ENCODE results near the gene MAOA.

Gene MAOA

DNA sequence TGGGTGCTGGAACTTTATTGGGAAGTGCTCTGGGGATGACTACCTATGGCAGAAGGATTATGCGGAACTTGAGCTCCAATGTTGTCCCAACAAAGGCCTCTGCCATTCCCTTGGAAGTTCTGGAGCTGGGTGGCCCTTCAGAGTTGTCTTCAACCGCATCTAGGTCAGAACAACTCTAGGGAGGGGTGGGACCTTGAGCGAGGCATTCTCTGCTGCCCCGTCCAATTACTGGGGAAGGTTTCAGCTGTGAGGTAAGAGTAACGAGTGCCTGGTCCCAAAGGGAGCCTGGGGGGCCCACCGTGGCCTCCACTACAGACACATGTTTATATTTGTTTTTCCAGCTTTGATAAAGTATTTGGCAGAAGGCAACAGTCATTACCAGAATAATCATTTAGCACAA lies 79.4 kb downstream of the MAOA start:
- Histone ChIP-seq H3K36me3 (ENCODE audit: control insufficient read depth in 2 of 2, insufficient read depth in 1 of 2, low read length in 2 of 2) (peaks cover 0 to 6% of the 10 kb centered on the region in 2 experiments; a peak in 2 of 3 replicates), H3K4me3 (ENCODE audit: low read depth, low read length) (no peak overlapping the region), H3K9me3 (ENCODE audit: control insufficient read depth, insufficient read depth, low read depth, low read length) (no peaks in the 10 kb centered on the region), H3K27ac (ENCODE audit: extremely low read depth, low read depth, low read length) (no peak overlapping the region), H3K4me1 (ENCODE audit: control insufficient read depth, insufficient read depth, low read length) (no peaks in the 10 kb centered on the region)
- ChIA-PET CTCF (interaction anchor here (1.0 to 2.6 kb wide), 2 partner anchors 14 to 80 kb away, joined by 4 to 15 read pairs; no protein-coding TSS in a partner anchor), POLR2A (no interaction called here)
- TF ChIP-seq, protein P1, sequence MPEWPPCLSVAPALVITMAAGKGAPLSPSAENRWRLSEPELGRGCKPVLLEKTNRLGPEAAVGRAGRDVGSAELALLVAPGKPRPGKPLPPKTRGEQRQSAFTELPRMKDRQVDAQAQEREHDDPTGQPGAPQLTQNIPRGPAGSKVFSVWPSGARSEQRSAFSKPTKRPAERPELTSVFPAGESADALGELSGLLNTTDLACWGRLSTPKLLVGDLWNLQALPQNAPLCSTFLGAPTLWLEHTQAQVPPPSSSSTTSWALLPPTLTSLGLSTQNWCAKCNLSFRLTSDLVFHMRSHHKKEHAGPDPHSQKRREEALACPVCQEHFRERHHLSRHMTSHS (tag by site-specific recombination; IDR thresholded peaks at IDR 0.05) = no peak
- TF ChIP-seq ZNF416 (tag by site-specific recombination; IDR thresholded peaks at IDR 0.05) = no peak
- TF ChIP-seq SP3 (tag by site-specific recombination; IDR thresholded peaks at IDR 0.05) = no peak
- TF ChIP-seq, protein P2, sequence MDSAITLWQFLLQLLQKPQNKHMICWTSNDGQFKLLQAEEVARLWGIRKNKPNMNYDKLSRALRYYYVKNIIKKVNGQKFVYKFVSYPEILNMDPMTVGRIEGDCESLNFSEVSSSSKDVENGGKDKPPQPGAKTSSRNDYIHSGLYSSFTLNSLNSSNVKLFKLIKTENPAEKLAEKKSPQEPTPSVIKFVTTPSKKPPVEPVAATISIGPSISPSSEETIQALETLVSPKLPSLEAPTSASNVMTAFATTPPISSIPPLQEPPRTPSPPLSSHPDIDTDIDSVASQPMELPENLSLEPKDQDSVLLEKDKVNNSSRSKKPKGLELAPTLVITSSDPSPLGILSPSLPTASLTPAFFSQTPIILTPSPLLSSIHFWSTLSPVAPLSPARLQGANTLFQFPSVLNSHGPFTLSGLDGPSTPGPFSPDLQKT (IDR thresholded peaks at IDR 0.05; ENCODE audit: borderline replicate concordance, low read depth, low read length) = no peak
- no peak for TF ChIP-seq ZBTB7A (tag by site-specific recombination; IDR thresholded peaks at IDR 0.05; ENCODE audit: low read depth)
- TF ChIP-seq GLI2 (tag by site-specific recombination; IDR thresholded peaks at IDR 0.05; ENCODE audit: borderline replicate concordance, low read depth) = no peak
- no peak for TF ChIP-seq ZNF350 (tag by site-specific recombination; IDR thresholded peaks at IDR 0.05)
- TF ChIP-seq, protein P3, sequence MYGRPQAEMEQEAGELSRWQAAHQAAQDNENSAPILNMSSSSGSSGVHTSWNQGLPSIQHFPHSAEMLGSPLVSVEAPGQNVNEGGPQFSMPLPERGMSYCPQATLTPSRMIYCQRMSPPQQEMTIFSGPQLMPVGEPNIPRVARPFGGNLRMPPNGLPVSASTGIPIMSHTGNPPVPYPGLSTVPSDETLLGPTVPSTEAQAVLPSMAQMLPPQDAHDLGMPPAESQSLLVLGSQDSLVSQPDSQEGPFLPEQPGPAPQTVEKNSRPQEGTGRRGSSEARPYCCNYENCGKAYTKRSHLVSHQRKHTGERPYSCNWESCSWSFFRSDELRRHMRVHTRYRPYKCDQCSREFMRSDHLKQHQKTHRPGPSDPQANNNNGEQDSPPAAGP (tag by site-specific recombination; IDR thresholded peaks at IDR 0.05) = no peak
- TF ChIP-seq, protein P4, sequence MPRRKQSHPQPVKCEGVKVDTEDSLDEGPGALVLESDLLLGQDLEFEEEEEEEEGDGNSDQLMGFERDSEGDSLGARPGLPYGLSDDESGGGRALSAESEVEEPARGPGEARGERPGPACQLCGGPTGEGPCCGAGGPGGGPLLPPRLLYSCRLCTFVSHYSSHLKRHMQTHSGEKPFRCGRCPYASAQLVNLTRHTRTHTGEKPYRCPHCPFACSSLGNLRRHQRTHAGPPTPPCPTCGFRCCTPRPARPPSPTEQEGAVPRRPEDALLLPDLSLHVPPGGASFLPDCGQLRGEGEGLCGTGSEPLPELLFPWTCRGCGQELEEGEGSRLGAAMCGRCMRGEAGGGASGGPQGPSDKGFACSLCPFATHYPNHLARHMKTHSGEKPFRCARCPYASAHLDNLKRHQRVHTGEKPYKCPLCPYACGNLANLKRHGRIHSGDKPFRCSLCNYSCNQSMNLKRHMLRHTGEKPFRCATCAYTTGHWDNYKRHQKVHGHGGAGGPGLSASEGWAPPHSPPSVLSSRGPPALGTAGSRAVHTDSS (tag by site-specific recombination; IDR thresholded peaks at IDR 0.05) = no peak
- no peak for TF ChIP-seq ZNF571 (tag by site-specific recombination; IDR thresholded peaks at IDR 0.05)
- TF ChIP-seq TRIM28 (IDR thresholded peaks at IDR 0.05; ENCODE audit: borderline replicate concordance, low read length) = no peak
- TF ChIP-seq ZNF558 (tag by site-specific recombination; IDR thresholded peaks at IDR 0.05) = no peak
- TF ChIP-seq MYNN (tag by site-specific recombination; IDR thresholded peaks at IDR 0.05; ENCODE audit: borderline replicate concordance) = no peak
- TF ChIP-seq ZFP3 (tag by site-specific recombination; IDR thresholded peaks at IDR 0.05; ENCODE audit: low read depth) = no peak
- no peak for TF ChIP-seq ZNF660 (tag by site-specific recombination; IDR thresholded peaks at IDR 0.05)
- TF ChIP-seq ZNF175 (tag by site-specific recombination; IDR thresholded peaks at IDR 0.05) = no peak
- TF ChIP-seq ZFHX2 (tag by site-specific recombination; conservative IDR thresholded peaks at IDR 0.05) = no peak
- no peak for TF ChIP-seq RBAK (tag by site-specific recombination; IDR thresholded peaks at IDR 0.05)

DNA sequence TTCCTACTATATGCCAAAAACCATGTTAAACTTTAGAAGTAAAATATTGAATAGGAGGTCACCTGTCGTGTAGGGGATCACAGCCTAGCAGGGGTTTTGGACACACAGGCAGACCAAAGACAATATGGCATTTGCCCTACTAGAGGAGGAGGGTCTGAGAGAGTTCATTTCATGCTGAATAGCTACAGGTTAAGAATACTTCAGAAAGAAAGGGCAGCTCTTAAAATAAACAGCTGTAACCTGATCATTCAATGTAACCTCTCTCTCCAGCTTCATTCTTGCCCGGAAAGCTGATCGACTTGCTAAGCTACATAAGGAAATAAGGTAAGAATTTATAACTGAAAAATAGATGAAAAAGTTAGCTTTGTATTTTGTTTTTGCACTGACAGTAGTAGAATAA lies 79.9 kb downstream of the MAOA start:
- Histone ChIP-seq H3K27ac (ENCODE audit: extremely low read depth, low read depth, low read length) (no peak overlapping the region), H3K36me3 (ENCODE audit: control insufficient read depth in 2 of 2, insufficient read depth in 1 of 2, low read length in 2 of 2) (peaks cover 0 to 6% of the 10 kb centered on the region in 2 experiments; a peak in 1 of 3 replicates), H3K9me3 (ENCODE audit: control insufficient read depth, insufficient read depth, low read depth, low read length) (no peaks in the 10 kb centered on the region), H3K4me3 (ENCODE audit: low read depth, low read length) (no peak overlapping the region), H3K4me1 (ENCODE audit: control insufficient read depth, insufficient read depth, low read length) (no peaks in the 10 kb centered on the region)
- ChIA-PET POLR2A (no interaction called here), CTCF (interaction anchor here (0.7 to 2.6 kb wide), 4 partner anchors 14 to 387 kb away, joined by 3 to 15 read pairs (median 4); no protein-coding TSS in a partner anchor)
- peak; percentile 53; the same call in 1 of the 2 replicates for TF ChIP-seq TCF7L2 (IDR thresholded peaks at IDR 0.05; ENCODE audit: borderline replicate concordance, low read depth, low read length)
- TF ChIP-seq, protein P5, sequence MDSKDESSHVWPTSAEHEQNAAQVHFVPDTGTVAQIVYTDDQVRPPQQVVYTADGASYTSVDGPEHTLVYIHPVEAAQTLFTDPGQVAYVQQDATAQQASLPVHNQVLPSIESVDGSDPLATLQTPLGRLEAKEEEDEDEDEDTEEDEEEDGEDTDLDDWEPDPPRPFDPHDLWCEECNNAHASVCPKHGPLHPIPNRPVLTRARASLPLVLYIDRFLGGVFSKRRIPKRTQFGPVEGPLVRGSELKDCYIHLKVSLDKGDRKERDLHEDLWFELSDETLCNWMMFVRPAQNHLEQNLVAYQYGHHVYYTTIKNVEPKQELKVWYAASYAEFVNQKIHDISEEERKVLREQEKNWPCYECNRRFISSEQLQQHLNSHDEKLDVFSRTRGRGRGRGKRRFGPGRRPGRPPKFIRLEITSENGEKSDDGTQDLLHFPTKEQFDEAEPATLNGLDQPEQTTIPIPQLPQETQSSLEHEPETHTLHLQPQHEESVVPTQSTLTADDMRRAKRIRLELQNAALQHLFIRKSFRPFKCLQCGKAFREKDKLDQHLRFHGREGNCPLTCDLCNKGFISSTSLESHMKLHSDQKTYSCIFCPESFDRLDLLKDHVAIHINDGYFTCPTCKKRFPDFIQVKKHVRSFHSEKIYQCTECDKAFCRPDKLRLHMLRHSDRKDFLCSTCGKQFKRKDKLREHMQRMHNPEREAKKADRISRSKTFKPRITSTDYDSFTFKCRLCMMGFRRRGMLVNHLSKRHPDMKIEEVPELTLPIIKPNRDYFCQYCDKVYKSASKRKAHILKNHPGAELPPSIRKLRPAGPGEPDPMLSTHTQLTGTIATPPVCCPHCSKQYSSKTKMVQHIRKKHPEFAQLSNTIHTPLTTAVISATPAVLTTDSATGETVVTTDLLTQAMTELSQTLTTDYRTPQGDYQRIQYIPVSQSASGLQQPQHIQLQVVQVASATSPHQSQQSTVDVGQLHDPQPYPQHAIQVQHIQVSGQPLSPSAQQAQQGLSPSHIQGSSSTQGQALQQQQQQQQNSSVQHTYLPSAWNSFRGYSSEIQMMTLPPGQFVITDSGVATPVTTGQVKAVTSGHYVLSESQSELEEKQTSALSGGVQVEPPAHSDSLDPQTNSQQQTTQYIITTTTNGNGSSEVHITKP (tag by site-specific recombination; IDR thresholded peaks at IDR 0.05) = no peak
